Cardiac fibroblast (primary cell): ENCODE data around the gene TBX15.
"Not testable (repeated sequence)": the region's sequence is repeated elsewhere in the genome, so short reads cannot be mapped to it uniquely, and the experiment has no call there.

Experiments
- DNase-seq, 2 donors: peaks; one replicate each; pipeline versions ENCODE4 v3.0.0 to v3.0.0-alpha.2; 2010; ENCODE audit warnings: low read depth in 2 of 2
- H3K4me3 ChIP-seq, 2 donors: replicated peaks in 1 of 2; 1 replicate in 1 of 2; 2 replicates in 1 of 2; pipeline ENCODE4 v1.5.1; 2011; ENCODE audit warnings: low read depth in 2 of 2, low read length in 2 of 2, mild to moderate bottlenecking in 2 of 2, moderate library complexity in 1 of 2
- TF ChIP-seq, protein P1 (sequence below): IDR thresholded peaks from one replicate; pipeline ENCODE4 v1.5.1; 2011; ENCODE audit warnings: low read depth, mild to moderate bottlenecking, low read length, inconsistent platforms

TBX15 gene

DNA sequence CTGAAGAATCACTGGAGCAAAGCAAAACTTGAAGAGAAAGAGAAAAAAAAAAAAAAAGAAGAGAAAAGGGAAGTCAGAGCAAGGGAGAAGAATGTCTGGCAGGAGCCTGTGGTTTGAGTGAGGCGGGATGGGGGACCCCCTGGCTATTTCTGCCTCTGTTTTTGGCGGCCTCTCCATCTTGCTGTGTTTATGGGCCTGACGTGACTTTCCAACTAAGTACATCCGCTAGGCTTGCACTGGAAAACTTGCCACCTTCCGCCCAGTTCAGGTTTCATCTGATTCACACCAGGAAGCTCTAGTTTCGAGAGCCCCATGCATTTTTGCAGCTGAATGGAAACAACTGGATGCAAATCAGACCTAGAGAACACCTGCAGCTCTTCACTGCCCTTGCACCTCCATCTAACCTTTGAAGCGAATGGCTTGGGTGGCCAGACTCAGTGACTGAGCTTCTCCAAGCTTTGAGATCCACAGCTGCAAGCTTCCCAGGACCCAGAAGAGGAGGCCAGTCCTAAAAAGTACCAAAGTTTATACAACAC lies 28.0 kb downstream of the TBX15 start:
- H3K4me3 ChIP-seq: no peak overlapping the region
- TF ChIP-seq, protein P1, sequence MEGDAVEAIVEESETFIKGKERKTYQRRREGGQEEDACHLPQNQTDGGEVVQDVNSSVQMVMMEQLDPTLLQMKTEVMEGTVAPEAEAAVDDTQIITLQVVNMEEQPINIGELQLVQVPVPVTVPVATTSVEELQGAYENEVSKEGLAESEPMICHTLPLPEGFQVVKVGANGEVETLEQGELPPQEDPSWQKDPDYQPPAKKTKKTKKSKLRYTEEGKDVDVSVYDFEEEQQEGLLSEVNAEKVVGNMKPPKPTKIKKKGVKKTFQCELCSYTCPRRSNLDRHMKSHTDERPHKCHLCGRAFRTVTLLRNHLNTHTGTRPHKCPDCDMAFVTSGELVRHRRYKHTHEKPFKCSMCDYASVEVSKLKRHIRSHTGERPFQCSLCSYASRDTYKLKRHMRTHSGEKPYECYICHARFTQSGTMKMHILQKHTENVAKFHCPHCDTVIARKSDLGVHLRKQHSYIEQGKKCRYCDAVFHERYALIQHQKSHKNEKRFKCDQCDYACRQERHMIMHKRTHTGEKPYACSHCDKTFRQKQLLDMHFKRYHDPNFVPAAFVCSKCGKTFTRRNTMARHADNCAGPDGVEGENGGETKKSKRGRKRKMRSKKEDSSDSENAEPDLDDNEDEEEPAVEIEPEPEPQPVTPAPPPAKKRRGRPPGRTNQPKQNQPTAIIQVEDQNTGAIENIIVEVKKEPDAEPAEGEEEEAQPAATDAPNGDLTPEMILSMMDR: no peak
- DNase-seq: no peak

DNA sequence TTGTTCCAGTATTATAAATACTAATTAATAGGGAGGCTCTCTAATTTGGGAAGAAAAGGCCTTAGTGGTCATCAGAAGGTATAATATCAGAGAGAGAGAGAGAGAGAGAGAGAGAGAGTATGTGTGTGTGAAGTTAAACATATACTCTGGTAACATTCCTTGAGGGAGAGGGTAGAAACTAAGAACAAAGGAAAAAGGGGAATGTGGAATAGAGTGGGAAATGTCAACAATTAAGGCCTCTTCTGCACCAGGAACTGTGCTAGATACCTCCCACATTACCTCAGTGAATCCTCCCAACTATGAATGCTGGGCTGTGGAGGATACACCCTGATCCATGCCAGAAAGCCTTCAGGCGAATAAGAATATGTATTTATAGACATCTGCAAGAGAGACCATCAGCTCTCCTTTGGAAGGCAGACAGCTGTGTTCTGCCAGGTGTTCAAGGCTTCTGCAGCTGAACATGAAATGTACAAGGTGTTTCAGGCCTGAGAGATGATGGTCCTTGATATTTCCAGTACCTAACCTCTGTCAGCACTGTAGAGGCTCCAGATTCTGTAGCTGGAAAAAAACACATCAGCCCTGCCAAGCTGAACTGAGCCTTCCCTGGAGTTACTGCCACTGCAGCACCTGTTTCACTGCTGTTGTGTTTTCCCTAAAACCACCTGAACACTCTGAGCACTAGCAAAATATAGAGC lies 29.1 kb downstream of the TBX15 start:
- TF ChIP-seq, protein P1: no peak

DNA sequence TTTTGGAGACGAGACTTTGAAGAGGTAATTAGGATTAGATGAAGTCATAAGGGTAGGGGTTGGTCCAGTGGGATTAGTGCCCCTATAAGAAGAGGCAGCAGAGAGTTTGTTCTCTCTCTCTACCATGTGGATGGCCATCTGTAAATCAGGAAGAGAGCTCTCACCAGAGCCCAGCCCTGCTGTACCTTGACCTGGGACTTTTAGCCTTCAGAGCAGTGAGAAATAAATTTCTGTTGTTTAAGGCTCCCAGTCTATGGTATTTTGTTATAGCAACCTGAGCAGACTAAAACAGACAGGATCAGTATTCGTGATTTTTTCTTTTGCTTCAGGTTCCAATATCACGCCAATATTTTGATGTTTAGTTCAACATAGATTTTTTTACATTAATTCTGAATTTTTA lies 30.0 kb downstream of the TBX15 start:
- TF ChIP-seq, protein P1: no peak
- no peak for DNase-seq
- no peak overlapping the region for H3K4me3 ChIP-seq

More for the DNA sequence above, 29.1 kb downstream of the TBX15 start:
- no peak for DNase-seq
- H3K4me3 ChIP-seq: no peak overlapping the region

DNA sequence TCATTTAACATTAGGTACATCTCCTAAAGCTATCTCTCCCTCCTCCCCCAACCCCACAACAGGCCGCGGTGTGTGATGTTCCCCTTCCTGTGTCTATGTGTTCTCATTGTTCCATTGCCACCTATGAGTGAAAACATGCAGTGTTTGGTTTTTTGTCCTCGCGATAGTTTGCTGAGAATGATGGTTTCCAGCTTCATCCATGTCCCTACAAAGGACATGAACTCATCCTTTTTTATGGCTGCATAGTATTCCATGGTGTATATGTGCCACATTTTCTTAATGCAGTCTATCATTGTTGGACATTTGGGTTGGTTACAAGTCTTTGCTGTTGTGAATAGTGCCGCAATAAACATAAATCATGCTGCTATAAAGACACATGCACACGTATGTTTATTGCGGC lies 30.6 kb downstream of the TBX15 start:
- H3K4me3 ChIP-seq, DNase-seq: not testable (repeated sequence)

DNA sequence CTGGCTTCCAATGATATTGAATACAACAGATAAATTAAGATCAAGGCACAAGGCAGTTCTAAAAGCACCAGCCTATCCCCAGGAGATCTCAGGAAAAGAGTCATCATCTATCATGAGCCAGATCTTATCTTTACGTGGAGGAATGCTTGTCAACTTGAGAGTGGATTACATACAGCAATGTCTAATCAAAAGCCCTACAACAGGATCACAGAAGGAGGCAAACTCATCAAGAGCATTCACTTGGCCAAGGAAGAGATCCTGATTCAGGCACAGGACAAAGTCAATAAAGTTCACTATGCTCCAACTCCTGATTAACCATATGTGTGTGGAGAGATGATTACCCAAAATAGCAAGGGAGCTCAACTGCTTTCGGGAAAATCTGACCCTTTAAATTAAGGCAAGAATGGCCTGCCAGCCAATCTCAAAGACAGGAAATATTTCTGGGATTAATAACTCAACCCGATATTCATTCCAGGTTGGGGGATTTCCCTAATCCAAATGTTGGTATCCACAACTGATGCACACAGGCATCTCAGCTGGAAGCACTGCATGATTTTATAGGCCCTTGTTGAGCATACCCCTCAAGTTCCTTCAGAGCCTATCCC lies 33.7 kb downstream of the TBX15 start:
- no peak overlapping the region for H3K4me3 ChIP-seq
- TF ChIP-seq, protein P1: no peak
- peak in 1 of 2 donors; percentile 32 for DNase-seq

DNA sequence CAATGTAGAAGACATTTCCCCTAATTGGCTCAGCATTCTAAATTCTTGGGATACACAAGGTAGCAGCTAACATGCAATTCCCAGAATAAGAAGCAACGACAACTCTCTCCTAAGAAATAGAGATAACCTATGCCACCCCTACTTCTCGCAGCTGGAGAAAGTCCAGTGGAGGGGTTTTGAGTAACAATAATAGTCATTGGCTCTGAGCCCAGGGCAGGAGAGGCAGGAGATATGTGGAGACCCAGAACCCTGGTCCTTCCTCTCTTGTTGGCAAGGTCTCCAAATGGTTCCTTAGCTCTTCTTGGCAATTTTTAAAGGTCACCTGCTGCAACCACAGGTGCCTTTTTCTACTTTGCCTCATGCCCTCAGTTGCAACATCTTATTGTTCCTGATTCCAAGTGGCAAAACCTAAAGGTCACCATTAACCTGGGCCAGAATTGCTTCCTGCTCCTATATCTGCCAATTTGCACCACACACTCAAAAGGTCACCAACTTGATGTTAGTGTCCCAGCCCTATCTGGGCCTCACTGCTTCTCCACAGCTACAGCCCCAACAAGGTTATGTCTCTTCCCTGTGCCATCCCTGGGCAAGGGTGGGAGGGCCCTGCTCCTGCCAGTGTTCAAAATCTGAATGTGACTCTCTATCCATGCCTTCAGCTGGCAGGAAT lies 36.7 kb downstream of the TBX15 start:
- no peak for DNase-seq
- TF ChIP-seq, protein P1: no peak
- H3K4me3 ChIP-seq: no peak overlapping the region

DNA sequence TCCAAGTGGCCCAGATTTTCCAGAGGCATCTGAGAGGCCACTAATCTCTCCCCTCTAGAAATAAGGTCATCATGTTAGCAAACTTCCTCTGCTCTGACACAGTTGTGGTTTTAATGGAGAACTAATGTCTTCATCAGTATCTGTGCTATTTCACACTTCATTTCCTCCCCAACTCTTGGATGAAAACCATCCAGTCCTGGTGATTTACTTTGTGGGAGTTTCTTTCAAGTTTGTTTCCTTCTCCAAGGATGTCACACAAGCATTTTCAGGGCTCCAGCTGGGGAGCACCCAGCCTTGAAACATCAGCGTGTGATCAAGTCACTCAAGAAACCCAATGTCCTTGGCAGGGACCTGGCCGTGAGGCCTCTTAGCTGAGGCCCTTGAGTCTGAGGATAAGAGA lies 38.8 kb downstream of the TBX15 start:
- TF ChIP-seq, protein P1: no peak
- H3K4me3 ChIP-seq: no peak overlapping the region
- peak; percentile 60 for DNase-seq
